H1 (cell line): ENCODE measurements around the gene SEMA3G. TPM values are rescaled to one million over a fixed set of nuclear protein-coding genes. Genes with fewer than 3 reads are reported as not detected.

ENCODE experiments used
- CTCF ChIA-PET: fragments of 300-600 bp; sonication (Branson Sonifier 250); formaldehyde crosslinking; loops from one replicate; lab custom pipeline; 2021; ENCODE audit not compliant: partially characterized antibody; lab: Charles Lee
- POLR2A ChIA-PET: fragments of 300-600 bp; sonication (Branson Sonifier 250); formaldehyde crosslinking; loops from one replicate; lab custom pipeline; 2021; ENCODE audit warnings: inconsistent platforms; ENCODE audit not compliant: partially characterized antibody; lab: Charles Lee
- DNase-seq, 2 experiments: peaks; one replicate each; pipeline versions ENCODE4 v3.0.0 to v3.0.0-alpha.2; 2010 to 2022; ENCODE audit warnings: low spot score in 2 of 2, low read depth in 1 of 2, mixed read lengths in 1 of 2
- FAIRE-seq: peaks from 2 replicates; lab custom pipeline; 2011; peaks lifted over from hg19 to GRCh38; lab: Jason Lieb, UNC
- H2AFZ ChIP-seq: 2 replicates; pipeline ENCODE4 v1.8.1; 2012; ENCODE audit warnings: low read length, inconsistent platforms
- H2AK5ac ChIP-seq: 2 replicates; pipeline ENCODE4 v1.6.1; 2013; ENCODE audit warnings: low read depth, low read length
- H2BK120ac ChIP-seq: replicated peaks from 2 replicates; pipeline ENCODE3; 2013; ENCODE audit warnings: low read depth, low read length, inconsistent platforms
- H2BK12ac ChIP-seq: 2 replicates; pipeline ENCODE4 v1.6.1; 2013; ENCODE audit warnings: low read depth, low read length
- H2BK15ac ChIP-seq: 2 replicates; pipeline ENCODE4 v1.6.1; 2013; ENCODE audit warnings: low read length
- H2BK20ac ChIP-seq: 2 replicates; pipeline ENCODE4 v1.6.1; 2013; ENCODE audit warnings: low read length
- H2BK5ac ChIP-seq: 2 replicates; pipeline ENCODE4 v1.6.1; 2013; ENCODE audit warnings: low read depth, low read length
- H3K14ac ChIP-seq: 2 replicates; pipeline ENCODE4 v1.6.1; 2013; ENCODE audit warnings: inconsistent platforms; ENCODE audit not compliant: insufficient read length
- H3K18ac ChIP-seq: 2 replicates; pipeline ENCODE4 v1.6.1; 2013; ENCODE audit warnings: low read length; ENCODE audit errors: extremely low read depth
- H3K23ac ChIP-seq: 2 replicates; pipeline ENCODE4 v1.6.1; 2013; ENCODE audit warnings: inconsistent platforms; ENCODE audit not compliant: insufficient read length
- H3K23me2 ChIP-seq: 2 replicates; pipeline ENCODE4 v1.6.1; 2013; ENCODE audit warnings: low read depth, low read length
- H3K27ac ChIP-seq: 2 replicates; pipeline ENCODE4 v1.6.1; 2011; ENCODE audit warnings: low read depth, low read length, inconsistent platforms
- H3K27me3 ChIP-seq, 4 experiments: replicated peaks in 1 of 4; 1 replicate in 1 of 4; 2 replicates in 3 of 4; pipeline versions ENCODE4 v1.6.1 to v1.8.1; 2011 to 2013; ENCODE audit warnings: low read length in 3 of 4, mild to moderate bottlenecking in 3 of 4, inconsistent platforms in 2 of 4, mixed read lengths in 2 of 4, moderate library complexity in 1 of 4; ENCODE audit not compliant: control insufficient read depth in 3 of 4, insufficient read depth in 3 of 4; ENCODE audit errors: extremely low read depth in 1 of 4
- H3K36me3 ChIP-seq, 4 experiments: 2 replicates each; pipeline versions ENCODE4 v1.6.1 to v1.8.1; 2011 to 2013; ENCODE audit warnings: mild to moderate bottlenecking in 4 of 4, low read length in 3 of 4, moderate library complexity in 2 of 4, control low read depth in 1 of 4, inconsistent platforms in 1 of 4; ENCODE audit not compliant: insufficient read depth in 4 of 4, control insufficient read depth in 2 of 4
- H3K4ac ChIP-seq: replicated peaks from 2 replicates; pipeline ENCODE3; 2013; ENCODE audit warnings: low read length, low read depth, mixed read lengths, inconsistent platforms; ENCODE audit not compliant: insufficient read length
- H3K4me1 ChIP-seq, 4 experiments: replicated peaks in 1 of 4; 1 replicate in 1 of 4; 2 replicates in 3 of 4; pipeline versions ENCODE4 v1.6.1 to v1.8.1; 2011 to 2013; ENCODE audit warnings: low read length in 3 of 4, inconsistent platforms in 2 of 4, mixed read lengths in 1 of 4; ENCODE audit not compliant: insufficient read depth in 4 of 4, control insufficient read depth in 3 of 4
- H3K4me2 ChIP-seq, 2 experiments: 2 replicates each; pipeline versions ENCODE4 v1.6.1 to v1.8.1; 2011 to 2013; ENCODE audit warnings: low read depth in 2 of 2, low read length in 2 of 2, control low read depth in 1 of 2, inconsistent platforms in 1 of 2, mild to moderate bottlenecking in 1 of 2; ENCODE audit not compliant: insufficient read depth in 1 of 2
- H3K4me3 ChIP-seq, 4 experiments: fragments of 200-600, 300-600 bp in 1 of 4; sonication (generic), shearing (Covaris generic), sonication (Bioruptor Twin) in 1 of 4; 2 replicates each; pipeline versions ENCODE4 v1.5.1 to v1.8.1; 2011 to 2016; ENCODE audit warnings: low read length in 4 of 4, low read depth in 3 of 4, control low read depth in 2 of 4, inconsistent platforms in 2 of 4, mild to moderate bottlenecking in 2 of 4, mixed read lengths in 1 of 4, moderate library complexity in 1 of 4; ENCODE audit not compliant: insufficient read depth in 2 of 4; ENCODE audit errors: extremely low read depth in 1 of 4
- H3K56ac ChIP-seq: replicated peaks from 2 replicates; pipeline ENCODE3; 2013; ENCODE audit warnings: low read depth, mild to moderate bottlenecking, mixed read lengths, low read length, inconsistent platforms; ENCODE audit not compliant: insufficient read length
- H3K79me1 ChIP-seq: 2 replicates; pipeline ENCODE4 v1.6.1; 2013; ENCODE audit warnings: low read depth, low read length, control low read depth
- H3K79me2 ChIP-seq, 2 experiments: 2 replicates each; pipeline versions ENCODE4 v1.6.1 to v1.8.1; 2012 to 2013; ENCODE audit warnings: low read length in 2 of 2, mild to moderate bottlenecking in 2 of 2, inconsistent platforms in 1 of 2; ENCODE audit not compliant: insufficient read depth in 2 of 2, control insufficient read depth in 1 of 2
- H3K9ac ChIP-seq, 4 experiments: replicated peaks in 1 of 4; 1 replicate in 1 of 4; 2 replicates in 3 of 4; pipeline versions ENCODE4 v1.6.1 to v1.8.1; 2011 to 2013; ENCODE audit warnings: low read depth in 3 of 4, low read length in 3 of 4, control low read depth in 2 of 4, mild to moderate bottlenecking in 2 of 4, moderate library complexity in 2 of 4, inconsistent platforms in 1 of 4; ENCODE audit errors: extremely low read depth in 1 of 4
- H3K9me3 ChIP-seq, 2 experiments: 2 replicates each; pipeline versions ENCODE4 v1.6.1 to v1.8.1; 2012 to 2013; ENCODE audit warnings: mild to moderate bottlenecking in 2 of 2, moderate library complexity in 2 of 2, control low read depth in 1 of 2, inconsistent platforms in 1 of 2, low read depth in 1 of 2, low read length in 1 of 2, mixed read lengths in 1 of 2; ENCODE audit not compliant: insufficient read depth in 2 of 2
- H4K20me1 ChIP-seq, 2 experiments: replicated peaks in 1 of 2; 2 replicates each; pipeline versions ENCODE3 to v1.8.1; 2011 to 2013; ENCODE audit warnings: inconsistent platforms in 2 of 2, low read length in 2 of 2, mild to moderate bottlenecking in 1 of 2; ENCODE audit not compliant: insufficient read depth in 2 of 2, control insufficient read depth in 1 of 2
- H4K5ac ChIP-seq: 2 replicates; pipeline ENCODE4 v1.6.1; 2013; ENCODE audit warnings: low read length, low read depth, mixed read lengths, inconsistent platforms; ENCODE audit not compliant: insufficient read length
- H4K8ac ChIP-seq: 2 replicates; pipeline ENCODE4 v1.8.0; 2013; ENCODE audit warnings: mild to moderate bottlenecking, moderate library complexity, low read length, inconsistent platforms; ENCODE audit not compliant: insufficient read depth; ENCODE audit errors: extremely low read depth
- H4K91ac ChIP-seq: replicated peaks from 2 replicates; pipeline ENCODE3; 2013; ENCODE audit warnings: low read length, mixed read lengths, inconsistent platforms; ENCODE audit not compliant: insufficient read length
- FOSL1 ChIP-seq: IDR thresholded peaks from 2 replicates; pipeline ENCODE4 v1.6.1; 2011; ENCODE audit warnings: mild to moderate bottlenecking, low read depth, low read length, moderate library complexity; ENCODE audit not compliant: insufficient read depth
- WGBS, 2 experiments: shearing (Covaris generic) in 1 of 2; methylation state at CpG; one replicate each; pipeline versions ENCODE4 v1.1.6 to v1.1.7; 2013 to 2015; ENCODE audit warnings: low lambda C conversion rate in 2 of 2, mixed read lengths in 2 of 2, inconsistent platforms in 1 of 2, low coverage in 1 of 2, missing lambda C conversion rate in 1 of 2; ENCODE audit not compliant: insufficient replicate concordance in 2 of 2, insufficient coverage in 1 of 2, insufficient read length in 1 of 2; ENCODE audit errors: extremely low coverage in 1 of 2, missing lambda C conversion rate in 1 of 2; 5-methylcytosine and 5-hydroxymethylcytosine counted together
- polyA plus RNA-seq, 7 experiments: library from polyadenylated mRNA; depleted of rRNA in 3 of 7; stranded (reverse) in 5 of 7; unstranded in 2 of 7; fragments of >200 nt in 5 of 7; fragments of 200-250 nt in 2 of 7; gene quantifications; 1 replicate in 5 of 7; 2 replicates in 1 of 7; 4 replicates in 1 of 7; pipeline versions ENCODE4 v1.2.1 to v1.2.3, GENCODE V29; 2011 to 2013; ENCODE audit warnings: missing spikeins in 2 of 7, mixed read lengths in 2 of 7
- total RNA-seq: library from RNA; stranded (reverse); fragmentation: NEBNext Ultra II Directional; extraction: Animal tissue kit (Norgen Biotek cat#: 25700); gene quantifications from 2 replicates; pipeline ENCODE4 v1.2.1, GENCODE V29; 2021
- TF ChIP-seq, protein P1 (sequence below): IDR thresholded peaks from 2 replicates; pipeline ENCODE4 v1.6.1; 2012; ENCODE audit warnings: low read length, inconsistent platforms

Gene SEMA3G
- total and polyA plus RNA-seq, 2 of the 8 experiments (the other 6 are each of a cell fraction or from before 2014, with no cell fraction given), result 0.95 to 1.5 TPM

GRCh38 chr3:52463416-52463815 is 18.5 kb upstream of the SEMA3G start:
- H3K56ac ChIP-seq, result no peak overlapping the region
- H3K27ac ChIP-seq, result no peak overlapping the region
- peaks cover 6% of the 10 kb centered on the region for H3K79me1 ChIP-seq
- H3K4me3 ChIP-seq, result no peak overlapping the region
- no peaks in the 10 kb centered on the region for H3K23me2 ChIP-seq
- no peak overlapping the region for H3K9ac ChIP-seq
- H2AK5ac ChIP-seq, result no peak overlapping the region
- H3K9me3 ChIP-seq, result no peaks in the 10 kb centered on the region
- no peak overlapping the region for H2BK12ac ChIP-seq
- H3K18ac ChIP-seq, result no peak overlapping the region
- H3K36me3 ChIP-seq, result peaks cover 10 to 51% (median 16%) of the 10 kb centered on the region in 4 experiments; a peak in 7 of 8 replicates
- H2BK120ac ChIP-seq, result no peak overlapping the region
- H2AFZ ChIP-seq, result no peak overlapping the region
- H4K5ac ChIP-seq, result no peak overlapping the region
- no peak overlapping the region for H2BK20ac ChIP-seq
- H3K4ac ChIP-seq, result no peak overlapping the region
- CTCF ChIA-PET, result interaction anchor here (1.1 kb wide), 1 partner anchor 15 kb away, joined by 3 read pairs; no protein-coding TSS in a partner anchor
- no peak overlapping the region for H4K8ac ChIP-seq
- no peaks in the 10 kb centered on the region for H3K27me3 ChIP-seq
- no peak overlapping the region for H2BK15ac ChIP-seq
- no peak overlapping the region for H3K23ac ChIP-seq
- 95% methylated on average over 5 of the region's 5 CpGs; no CpG with 5 or more reads in 1 of the 2 experiments for WGBS, 2 experiments
- peaks cover 0 to 23% of the 10 kb centered on the region in 2 experiments; a peak in 1 of 4 replicates for H3K79me2 ChIP-seq
- FAIRE-seq, result no peak
- H3K14ac ChIP-seq, result no peak overlapping the region
- no peak overlapping the region for H2BK5ac ChIP-seq
- no peak overlapping the region for H3K4me2 ChIP-seq
- POLR2A ChIA-PET, result no interaction called here
- H4K91ac ChIP-seq, result no peak overlapping the region
- TF ChIP-seq, protein P1, sequence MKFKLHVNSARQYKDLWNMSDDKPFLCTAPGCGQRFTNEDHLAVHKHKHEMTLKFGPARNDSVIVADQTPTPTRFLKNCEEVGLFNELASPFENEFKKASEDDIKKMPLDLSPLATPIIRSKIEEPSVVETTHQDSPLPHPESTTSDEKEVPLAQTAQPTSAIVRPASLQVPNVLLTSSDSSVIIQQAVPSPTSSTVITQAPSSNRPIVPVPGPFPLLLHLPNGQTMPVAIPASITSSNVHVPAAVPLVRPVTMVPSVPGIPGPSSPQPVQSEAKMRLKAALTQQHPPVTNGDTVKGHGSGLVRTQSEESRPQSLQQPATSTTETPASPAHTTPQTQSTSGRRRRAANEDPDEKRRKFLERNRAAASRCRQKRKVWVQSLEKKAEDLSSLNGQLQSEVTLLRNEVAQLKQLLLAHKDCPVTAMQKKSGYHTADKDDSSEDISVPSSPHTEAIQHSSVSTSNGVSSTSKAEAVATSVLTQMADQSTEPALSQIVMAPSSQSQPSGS, result no peak
- TF ChIP-seq FOSL1, result no peak
- H4K20me1 ChIP-seq, result peaks cover 0 to 9% of the 10 kb centered on the region in 2 experiments
- DNase-seq, result no peak
- no peaks in the 10 kb centered on the region; a peak in 1 of 7 replicates for H3K4me1 ChIP-seq
